Suppressor macrophage treated with lipopolysaccharide for 4 hours (primary cell): ENCODE measurements around the gene LFNG.

Experiments
- DNase-seq: peaks from one replicate; pipeline ENCODE4 v3.0.0-alpha.2; 2020

Gene LFNG

GRCh38 chr7:2504128-2504888, 15.3 kb upstream of the LFNG start:
- DNase-seq, result no peak

- DNase-seq, result no peak
Measured at GRCh38 chr7:2504889-2505375, 14.6 kb upstream of the LFNG start.

- no peak for DNase-seq
Measured at GRCh38 chr7:2505401-2505800, 14.2 kb upstream of the LFNG start.

DNA sequence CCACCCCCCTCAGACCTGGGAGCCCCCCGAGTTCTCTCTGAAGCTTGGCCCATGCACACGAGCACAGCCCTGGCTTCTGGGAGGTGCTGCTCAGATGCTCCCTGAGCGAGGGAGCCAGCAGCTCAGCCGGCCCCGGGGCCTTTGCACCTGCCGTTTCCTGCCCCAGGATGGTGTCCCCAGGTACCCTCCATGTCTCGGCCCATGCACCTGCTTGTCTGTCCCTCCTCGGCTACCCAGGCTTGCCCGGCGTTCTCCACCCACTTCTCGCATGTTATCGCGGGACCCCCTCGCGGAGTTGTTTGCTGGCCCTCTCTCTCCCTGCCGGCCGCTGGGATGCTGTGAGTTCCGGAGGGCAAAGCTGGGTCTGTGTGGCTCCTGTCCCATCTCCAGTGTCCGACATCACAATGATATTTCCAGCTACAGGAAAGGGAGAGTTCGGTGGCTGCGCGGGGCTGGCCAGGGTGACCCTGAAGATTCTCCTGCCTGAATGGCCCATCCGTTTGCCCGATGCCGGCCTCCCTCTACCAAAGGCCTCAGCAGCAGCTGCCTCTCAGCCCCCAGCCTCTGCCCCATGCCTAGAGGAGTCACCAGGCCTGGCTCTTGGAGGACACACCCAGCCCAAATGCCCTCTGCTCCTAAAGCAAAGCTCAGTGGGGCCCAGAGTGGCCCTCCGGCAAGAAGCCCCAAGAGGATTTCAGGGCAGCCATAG, 12.2 kb upstream of the LFNG start:
- no peak for DNase-seq

DNA sequence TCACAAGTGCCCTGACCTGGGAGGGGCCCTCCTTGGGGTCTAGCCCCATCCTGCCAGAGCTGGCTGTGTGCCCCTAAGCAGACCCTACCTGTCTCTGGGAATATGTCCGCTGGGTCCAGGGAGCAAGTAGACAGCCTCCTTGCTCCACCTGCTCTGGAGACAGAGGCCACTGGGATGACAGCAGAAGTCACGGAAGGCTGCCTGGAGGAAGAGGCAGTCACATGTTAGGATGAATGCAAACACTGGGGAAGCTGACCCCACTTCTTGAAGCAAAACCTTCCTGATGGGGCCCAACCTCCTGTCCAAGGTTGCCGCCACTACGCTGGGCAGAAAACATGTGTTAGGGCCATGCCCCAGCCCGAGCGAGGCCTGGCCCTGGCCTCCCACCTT, 11.7 kb upstream of the LFNG start:
- DNase-seq, result no peak

DNA sequence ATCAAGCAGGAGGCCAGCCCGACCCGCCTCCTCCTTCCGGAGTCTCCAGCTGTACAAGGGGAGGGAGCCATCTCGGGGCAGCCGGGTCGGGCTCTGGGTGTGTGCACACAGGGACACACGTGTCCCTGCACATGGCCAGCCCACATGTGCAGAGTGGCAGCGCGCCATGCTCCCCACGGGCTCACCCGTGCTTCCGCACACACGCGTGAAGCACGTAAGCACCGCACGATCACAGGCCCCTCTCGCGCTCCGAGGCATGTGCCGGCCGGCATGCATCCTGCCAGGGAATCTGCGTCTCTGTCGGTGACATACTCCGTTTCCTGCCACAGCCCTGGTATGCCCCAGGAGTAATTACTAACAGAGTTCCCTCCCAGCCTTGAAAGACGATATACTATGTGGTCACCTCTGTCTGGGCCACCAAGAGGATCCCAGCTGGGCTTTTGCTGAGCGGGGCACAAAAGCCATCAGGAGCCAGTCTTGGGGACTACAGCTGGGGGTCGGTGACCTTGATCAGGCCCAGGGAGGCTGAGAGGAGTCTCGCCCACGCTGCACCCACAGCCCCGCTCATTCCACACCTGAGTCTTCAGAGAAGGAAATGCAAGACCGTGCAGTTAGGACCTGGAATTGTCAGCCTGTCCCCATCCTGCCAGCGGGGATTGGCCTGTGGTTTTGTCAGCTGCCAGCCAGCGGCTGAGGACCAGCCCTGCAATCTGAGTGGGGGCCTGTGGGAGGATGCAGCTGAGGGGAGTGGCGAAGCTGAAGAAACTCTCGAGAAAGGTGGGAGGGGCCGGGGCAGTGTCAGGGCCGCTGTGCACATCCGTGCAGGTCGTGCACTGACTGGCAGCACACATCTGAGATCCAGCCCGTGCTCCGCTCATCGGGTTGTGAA, 11.0 kb upstream of the LFNG start:
- DNase-seq, result peak; percentile 68

DNA sequence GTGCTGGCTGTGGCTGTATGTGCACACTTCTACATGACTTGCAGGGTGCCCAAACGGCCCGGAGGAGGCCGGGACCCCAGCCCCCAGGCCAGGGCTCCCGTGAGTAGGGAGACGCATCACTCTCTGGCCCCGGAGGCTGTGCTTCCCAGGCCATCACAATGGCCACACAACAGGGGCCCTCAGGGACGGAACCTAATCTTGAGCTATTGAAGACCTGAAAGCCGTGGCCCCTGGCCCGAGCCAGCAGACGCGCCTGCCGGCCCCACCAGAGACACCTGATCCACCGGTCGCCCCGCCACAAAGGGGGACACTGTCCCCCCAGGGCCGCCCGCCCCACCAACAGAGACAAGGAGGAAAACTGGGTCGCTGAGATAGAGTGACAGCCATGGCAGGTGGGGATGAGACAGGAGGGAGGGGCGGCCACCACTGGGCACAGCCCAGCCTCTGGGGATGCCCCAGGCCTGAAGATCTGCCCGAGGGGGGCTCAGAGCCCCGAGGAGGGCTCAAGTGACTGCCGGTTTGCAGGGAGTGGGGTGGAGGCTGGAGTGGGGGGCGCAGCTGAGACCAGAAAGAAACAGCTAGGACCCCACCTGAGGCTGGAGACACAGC, 10.2 kb upstream of the LFNG start:
- DNase-seq, result no peak

GRCh38 chr7:2510130-2510776, 9.3 kb upstream of the LFNG start:
- no peak for DNase-seq

DNA sequence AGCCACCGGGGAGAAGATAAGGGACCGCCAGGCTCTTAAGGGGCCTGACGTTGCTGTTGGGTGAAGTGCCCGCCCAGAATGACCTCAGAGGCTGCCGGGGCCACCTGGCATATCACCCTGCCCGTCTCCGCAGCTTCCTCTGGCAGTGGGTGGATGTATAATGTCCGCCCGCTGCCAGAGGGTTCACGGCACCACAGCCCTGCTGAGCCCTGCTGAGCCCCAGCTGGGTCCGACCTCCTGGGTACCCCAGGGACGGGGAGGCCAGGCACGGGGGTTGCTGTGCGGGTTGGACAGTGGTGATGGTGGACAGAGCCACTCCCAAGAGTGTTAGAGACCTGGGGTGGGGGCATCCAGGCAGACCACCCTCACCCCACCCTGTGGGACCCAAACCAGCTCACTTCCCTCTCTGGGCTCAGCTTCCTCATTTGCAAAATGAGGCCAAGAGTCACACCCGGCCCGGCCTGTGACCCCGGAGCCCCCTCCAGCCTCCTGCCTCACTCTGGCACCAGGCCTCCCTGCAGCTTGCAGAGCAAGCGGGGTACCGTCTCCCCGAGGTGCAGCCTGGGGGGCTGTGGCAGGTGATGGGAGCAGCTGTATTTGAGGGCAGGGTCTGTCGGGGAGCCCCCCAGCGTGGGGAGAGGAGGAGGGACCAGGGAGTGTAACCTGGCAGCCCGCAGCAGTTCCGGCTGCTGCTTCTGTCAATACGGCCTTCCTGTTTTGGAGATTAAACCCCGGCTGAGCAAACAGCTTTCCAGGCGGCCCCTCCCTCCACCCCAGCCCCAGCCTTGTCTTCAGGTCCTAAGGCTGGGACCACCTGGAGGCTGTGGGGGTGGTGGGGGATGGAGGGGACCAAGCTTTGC, 8.4 kb upstream of the LFNG start:
- peak; percentile 53 for DNase-seq

- no peak for DNase-seq
Measured at GRCh38 chr7:2511769-2512168, 7.8 kb upstream of the LFNG start.

- DNase-seq, result peak; percentile 25
Measured at GRCh38 chr7:2512179-2512661, 7.4 kb upstream of the LFNG start.

DNA sequence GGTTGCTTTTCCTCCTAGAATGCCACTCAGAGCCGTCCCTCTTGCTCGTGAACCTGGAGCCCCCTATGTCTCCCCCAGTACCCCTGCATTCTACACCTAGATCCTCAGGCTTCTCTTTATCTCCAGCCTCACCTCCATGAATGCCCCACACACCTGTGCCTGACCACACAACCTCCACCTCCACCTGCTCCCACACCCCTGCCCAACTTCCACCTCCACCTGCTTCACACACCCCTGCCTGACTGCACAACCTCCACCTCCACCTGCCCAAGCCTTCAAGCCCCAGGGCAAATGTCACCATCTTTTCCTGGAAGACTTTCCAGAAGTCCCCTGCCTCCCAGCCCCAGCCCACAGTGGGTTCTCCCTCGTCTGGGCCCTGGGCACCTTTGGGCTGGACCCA, 6.9 kb upstream of the LFNG start:
- DNase-seq, result no peak

GRCh38 chr7:2513702-2514101, 5.9 kb upstream of the LFNG start:
- DNase-seq, result no peak

DNA sequence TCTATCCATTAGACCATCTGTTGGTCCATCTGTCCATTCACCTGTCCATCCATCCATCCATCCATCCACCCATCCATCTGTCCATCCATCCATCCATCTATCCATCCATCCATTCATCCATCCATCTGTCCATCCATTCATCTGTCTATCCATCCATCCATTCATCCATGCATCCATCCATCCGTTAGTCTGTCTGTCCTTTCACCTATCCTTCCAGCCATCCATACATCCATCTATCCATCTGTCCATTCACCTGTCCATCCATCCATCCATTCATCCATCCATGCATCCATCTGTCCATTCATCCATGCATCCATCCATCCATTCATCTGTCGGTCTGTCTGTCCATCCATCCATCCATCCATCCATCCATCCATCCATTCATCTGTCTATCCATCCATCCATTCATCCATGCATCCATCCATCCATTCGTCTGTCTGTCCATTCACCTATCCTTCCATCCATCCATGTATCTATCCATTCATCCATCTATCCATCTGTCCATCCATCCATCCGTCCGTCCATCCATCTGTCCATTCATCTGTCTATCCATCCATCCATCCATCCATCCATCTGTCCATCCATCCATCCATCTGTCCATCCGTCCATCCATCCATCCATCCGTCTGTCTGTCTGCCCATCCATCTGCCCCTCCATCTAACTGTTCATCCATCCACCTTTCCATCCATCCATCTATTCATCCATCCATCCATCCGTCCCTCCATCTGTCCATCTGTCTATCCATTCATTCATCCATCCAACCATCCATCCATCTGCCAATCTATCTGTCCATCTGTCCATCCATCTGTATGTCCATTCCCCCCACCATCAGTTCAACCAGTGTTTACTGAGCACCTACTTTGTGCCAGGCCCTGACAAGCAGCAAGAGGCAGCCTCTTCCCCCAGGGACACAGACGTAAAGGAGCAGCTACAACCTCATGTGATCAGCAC, 4.8 kb upstream of the LFNG start:
- DNase-seq, result no peak

GRCh38 chr7:2515424-2516193, 4.0 kb upstream of the LFNG start:
- DNase-seq, result no peak

- DNase-seq, result no peak
Measured at GRCh38 chr7:2516194-2516555, 3.4 kb upstream of the LFNG start.

- DNase-seq, result no peak
Measured at GRCh38 chr7:2517026-2517425, 2.5 kb upstream of the LFNG start.

DNA sequence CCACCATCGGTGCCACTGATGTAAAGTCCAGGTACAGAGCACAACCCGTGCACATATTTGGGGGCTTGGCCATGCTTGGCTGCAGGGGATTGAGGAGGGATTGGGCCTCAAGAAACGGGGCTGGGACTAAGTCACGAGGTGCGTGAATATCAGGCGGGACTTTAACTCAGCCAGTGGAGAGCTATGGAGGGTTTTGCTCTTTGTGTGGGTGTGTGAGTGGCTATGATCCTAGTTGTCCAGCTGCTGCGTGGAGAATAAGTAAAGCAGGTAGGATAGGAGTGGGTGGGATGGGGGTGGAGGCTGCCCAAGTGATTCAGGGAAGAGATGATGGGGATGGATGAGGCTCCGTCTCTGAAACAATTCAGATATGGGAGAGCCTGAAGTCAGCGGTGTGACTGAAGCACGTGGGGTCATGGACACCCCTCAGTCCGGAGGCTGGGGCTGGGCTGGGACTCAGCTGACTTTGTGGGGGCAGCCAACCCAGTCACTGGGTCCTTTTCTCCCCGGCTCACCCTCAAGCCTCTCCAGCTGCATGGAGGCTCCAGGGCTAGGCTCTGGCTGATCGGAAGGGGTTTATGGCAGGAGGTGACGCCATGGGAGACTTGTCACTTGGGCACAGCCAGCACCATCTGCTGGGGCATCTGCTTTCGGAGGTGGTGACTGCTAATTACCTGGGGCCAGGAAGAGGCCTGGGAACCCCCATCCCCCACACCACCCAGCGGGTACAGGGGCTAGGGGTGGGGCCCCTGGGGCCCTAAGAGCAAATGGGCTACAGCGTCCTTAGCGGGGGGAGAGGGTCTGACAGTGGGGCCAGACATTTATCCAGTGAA, 1.7 kb upstream of the LFNG start:
- DNase-seq, result no peak
